ENCODE data around the gene COL23A1.

DNA sequence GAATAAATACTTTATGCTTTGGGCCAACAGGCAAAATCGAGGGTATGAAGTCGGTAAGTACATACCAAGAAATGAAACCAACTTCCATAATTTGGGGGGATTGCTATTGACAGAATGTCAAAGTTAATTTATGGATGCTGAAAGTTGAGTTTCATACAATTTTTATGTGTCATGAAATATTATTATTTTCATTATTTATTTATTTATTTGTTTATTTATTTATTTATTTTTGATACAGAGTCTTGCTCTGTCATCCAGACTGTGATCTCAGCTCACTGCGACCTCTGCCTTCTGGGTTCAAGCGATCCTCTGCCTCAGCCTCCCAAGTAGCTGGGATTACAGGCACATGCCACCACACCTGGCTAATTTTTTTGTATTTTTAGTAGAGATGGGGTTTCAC is 398.5 kb downstream of the COL23A1 start:
- TF ChIP-seq, protein P1, sequence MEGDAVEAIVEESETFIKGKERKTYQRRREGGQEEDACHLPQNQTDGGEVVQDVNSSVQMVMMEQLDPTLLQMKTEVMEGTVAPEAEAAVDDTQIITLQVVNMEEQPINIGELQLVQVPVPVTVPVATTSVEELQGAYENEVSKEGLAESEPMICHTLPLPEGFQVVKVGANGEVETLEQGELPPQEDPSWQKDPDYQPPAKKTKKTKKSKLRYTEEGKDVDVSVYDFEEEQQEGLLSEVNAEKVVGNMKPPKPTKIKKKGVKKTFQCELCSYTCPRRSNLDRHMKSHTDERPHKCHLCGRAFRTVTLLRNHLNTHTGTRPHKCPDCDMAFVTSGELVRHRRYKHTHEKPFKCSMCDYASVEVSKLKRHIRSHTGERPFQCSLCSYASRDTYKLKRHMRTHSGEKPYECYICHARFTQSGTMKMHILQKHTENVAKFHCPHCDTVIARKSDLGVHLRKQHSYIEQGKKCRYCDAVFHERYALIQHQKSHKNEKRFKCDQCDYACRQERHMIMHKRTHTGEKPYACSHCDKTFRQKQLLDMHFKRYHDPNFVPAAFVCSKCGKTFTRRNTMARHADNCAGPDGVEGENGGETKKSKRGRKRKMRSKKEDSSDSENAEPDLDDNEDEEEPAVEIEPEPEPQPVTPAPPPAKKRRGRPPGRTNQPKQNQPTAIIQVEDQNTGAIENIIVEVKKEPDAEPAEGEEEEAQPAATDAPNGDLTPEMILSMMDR (IDR thresholded peaks at IDR 0.05), result no peak
- TF ChIP-seq EP300 (IDR thresholded peaks at IDR 0.05), result no peak

Measured in tibial nerve (tissue), 4 donors.